Pancreas (tissue), 10 donors: ENCODE data around the gene ASAP2. TPM values are rescaled to one million over a fixed set of nuclear protein-coding genes. Genes with fewer than 3 reads are reported as not detected.
A peak's percentile ranks its signal among the peaks of the same experiment; 100 is the strongest.

Experiments
- ATAC-seq, 4 donors: fragments of 200-7000 bp; cut with Tn5 transposase; one replicate each; pipeline versions ENCODE4 v1.8.0 to v1.9.1; 2020; ENCODE audit warnings: mild to moderate bottlenecking in 4 of 4, moderate library complexity in 4 of 4
- DNase-seq, 6 donors: peaks; one replicate each; pipeline ENCODE4 v3.0.0-alpha.2; 2020
- FAIRE-seq: peaks from 2 replicates; lab custom pipeline; 2012; peaks lifted over from hg19 to GRCh38; lab: Jason Lieb, UNC
- H3K27ac ChIP-seq, 4 donors: fragments of 200-600 bp; sonication (generic); 1 replicate in 3 of 4; 2 replicates in 1 of 4; pipeline versions ENCODE4 v1.5.0 to v1.8.0; 2020
- H3K27me3 ChIP-seq, 4 donors: fragments of 200-600 bp; one replicate each; pipeline ENCODE4 v1.8.0; 2021
- H3K36me3 ChIP-seq, 3 donors: fragments of 200-600 bp; sonication (generic) in 1 of 3; one replicate each; pipeline versions ENCODE4 v1.5.0 to v1.8.0; 2020 to 2021
- H3K4me1 ChIP-seq, 3 donors: fragments of 200-600 bp; one replicate each; pipeline ENCODE4 v1.8.0; 2021
- H3K4me3 ChIP-seq, 4 donors: fragments of 200-600 bp; sonication (generic) in 2 of 4; one replicate each; pipeline versions ENCODE4 v1.5.0 to v1.8.0; 2020 to 2021
- H3K9me3 ChIP-seq, 4 donors: fragments of 200-600 bp; one replicate each; pipeline ENCODE4 v1.8.0; 2021
- WGBS, 2 donors: extraction: QIAGEN DNeasy Blood & Tissue Kit; methylation state at CpG; one replicate each; pipeline ENCODE4 v1.1.7; 2013; 5-methylcytosine and 5-hydroxymethylcytosine counted together
- intact Hi-C, 3 donors: fragments of 100-400 bp; cut with DNase I; formaldehyde crosslinking; loops; one replicate each; pipeline versions ENCODE4 v1.11.1 to v1.14.2; 2022
- polyA plus RNA-seq, 2 donors: library from polyadenylated mRNA; stranded (reverse); fragments of 200-250 nt; gene quantifications; one replicate each; pipeline ENCODE4 v1.2.3, GENCODE V29; 2013
- total RNA-seq, 6 donors: library from RNA; stranded (reverse); fragmentation: NEBNext Ultra II Directional in 4 of 6; extraction: Animal tissue kit (Norgen Biotek cat#: 25700) in 4 of 6; gene quantifications; one replicate each; pipeline versions ENCODE4 v1.2.1 to v1.2.4, GENCODE V29; 2021 to 2023
- TF ChIP-seq, protein P1 (sequence below), 4 donors: fragments of 200-600 bp; sonication (generic) in 3 of 4; IDR thresholded peaks; one replicate each; pipeline versions ENCODE4 v1.5.0 to v1.8.0; 2021; ENCODE audit warnings: antibody characterized with exemption in 4 of 4
- donor health status: healthy with polysubstance abuse.
- donor health status: DM: no; HTN: no; CAD: no; lungs with moderate emphysema.
- donor health status: DM: no; HTN: no; CAD: no.
- donor health status: control.
- donor health status: control.
- donor health status: Bipolar disorder and iron deficiency.
- donor health status: DM: yes; HTN: yes; CAD: no.
- donor health status: DM: no; HTN: no; CAD: no.
- donor health status: DM: no; HTN: no; CAD: no.
- donor health status: DM: yes; HTN: yes; CAD: no.

The ASAP2 gene
- total and polyA plus RNA-seq, 8 donors: 5.8 to 17.7 (median 7.3) TPM

DNA sequence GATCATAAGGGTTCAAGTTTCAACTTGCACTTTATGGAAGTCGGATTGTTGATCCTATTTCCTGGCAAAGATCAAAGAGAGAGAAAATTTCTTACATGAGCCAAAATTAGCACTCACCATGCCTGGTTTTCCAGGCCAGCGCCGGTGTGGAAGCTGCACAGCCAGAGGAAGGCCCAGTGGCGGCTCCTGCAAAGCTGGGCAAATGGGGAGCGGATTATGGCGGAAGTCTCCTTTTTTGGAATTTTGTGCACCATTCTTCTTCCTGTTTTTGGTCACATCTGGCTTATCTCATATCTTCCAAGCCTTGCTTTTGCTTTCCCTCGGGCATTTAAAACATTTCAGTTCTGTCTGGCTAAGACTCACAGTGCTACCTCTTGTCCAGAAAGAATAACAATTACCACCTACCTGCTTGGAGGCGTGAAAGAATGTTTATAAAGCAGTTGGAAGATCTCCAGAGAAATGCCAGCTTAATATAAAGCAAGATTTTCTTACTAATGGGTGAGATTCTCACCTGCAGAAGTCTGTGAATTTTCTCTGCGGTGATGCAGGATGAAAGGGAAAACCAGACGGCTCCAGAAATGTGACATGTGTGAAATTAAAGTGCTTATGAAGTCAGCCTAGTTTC, 94.3 kb downstream of the ASAP2 start:
- no peak for FAIRE-seq

DNA sequence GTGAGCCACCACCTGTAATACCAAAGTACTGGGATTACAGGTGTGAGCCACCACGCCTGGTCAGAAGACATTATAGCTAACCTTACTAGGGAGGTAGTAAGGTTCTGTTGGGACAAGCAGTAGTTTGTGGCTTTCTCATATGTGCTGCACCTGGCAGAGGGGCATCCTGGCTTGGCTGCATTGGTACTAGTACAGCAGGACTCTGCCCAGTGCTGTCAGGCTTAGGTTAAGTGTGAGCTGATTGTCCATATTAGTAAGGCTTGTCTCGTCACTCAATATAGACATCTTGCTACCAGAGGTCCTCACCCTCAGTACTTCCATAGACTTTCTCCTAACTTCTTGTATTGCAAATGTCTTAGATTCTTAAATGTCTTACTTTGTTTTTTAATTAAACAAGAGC, 96.1 kb downstream of the ASAP2 start:
- intact Hi-C loops: no loop called here
- Histone ChIP-seq H3K36me3 (peaks cover 0 to 3% (median 0%) of the 10 kb centered on the region in 3 donors), H3K27me3 (no peaks in the 10 kb centered on the region), H3K9me3 (no peaks in the 10 kb centered on the region), H3K27ac (no peak overlapping the region), H3K4me1 (peaks cover 0 to 4% (median 4%) of the 10 kb centered on the region in 3 donors), H3K4me3 (no peak overlapping the region)
- WGBS, 2 donors: 91 to 96% methylated on average over 2 of the region's 2 CpGs
- FAIRE-seq (no peak), ATAC-seq (no peak), DNase-seq (no peak)
- TF ChIP-seq, protein P1, sequence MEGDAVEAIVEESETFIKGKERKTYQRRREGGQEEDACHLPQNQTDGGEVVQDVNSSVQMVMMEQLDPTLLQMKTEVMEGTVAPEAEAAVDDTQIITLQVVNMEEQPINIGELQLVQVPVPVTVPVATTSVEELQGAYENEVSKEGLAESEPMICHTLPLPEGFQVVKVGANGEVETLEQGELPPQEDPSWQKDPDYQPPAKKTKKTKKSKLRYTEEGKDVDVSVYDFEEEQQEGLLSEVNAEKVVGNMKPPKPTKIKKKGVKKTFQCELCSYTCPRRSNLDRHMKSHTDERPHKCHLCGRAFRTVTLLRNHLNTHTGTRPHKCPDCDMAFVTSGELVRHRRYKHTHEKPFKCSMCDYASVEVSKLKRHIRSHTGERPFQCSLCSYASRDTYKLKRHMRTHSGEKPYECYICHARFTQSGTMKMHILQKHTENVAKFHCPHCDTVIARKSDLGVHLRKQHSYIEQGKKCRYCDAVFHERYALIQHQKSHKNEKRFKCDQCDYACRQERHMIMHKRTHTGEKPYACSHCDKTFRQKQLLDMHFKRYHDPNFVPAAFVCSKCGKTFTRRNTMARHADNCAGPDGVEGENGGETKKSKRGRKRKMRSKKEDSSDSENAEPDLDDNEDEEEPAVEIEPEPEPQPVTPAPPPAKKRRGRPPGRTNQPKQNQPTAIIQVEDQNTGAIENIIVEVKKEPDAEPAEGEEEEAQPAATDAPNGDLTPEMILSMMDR (IDR thresholded peaks at IDR 0.05): no peak

More for the DNA sequence above, 94.3 kb downstream of the ASAP2 start:
- Histone ChIP-seq H3K4me1 (no peaks in the 10 kb centered on the region), H3K27ac (peak overlapping the region in 1 of 4 donors; percentile 2), H3K27me3 (no peaks in the 10 kb centered on the region), H3K4me3 (no peak overlapping the region), H3K9me3 (no peaks in the 10 kb centered on the region), H3K36me3 (peaks cover 0 to 5% (median 0%) of the 10 kb centered on the region in 3 donors)
- DNase-seq (no peak), ATAC-seq (peak in 1 of 4 donors; percentile 31)
- TF ChIP-seq, protein P1 (IDR thresholded peaks at IDR 0.05): no peak
- intact Hi-C loops: no loop called here
- WGBS, 2 donors: 72% methylated on average over 10 of the region's 10 CpGs

DNA sequence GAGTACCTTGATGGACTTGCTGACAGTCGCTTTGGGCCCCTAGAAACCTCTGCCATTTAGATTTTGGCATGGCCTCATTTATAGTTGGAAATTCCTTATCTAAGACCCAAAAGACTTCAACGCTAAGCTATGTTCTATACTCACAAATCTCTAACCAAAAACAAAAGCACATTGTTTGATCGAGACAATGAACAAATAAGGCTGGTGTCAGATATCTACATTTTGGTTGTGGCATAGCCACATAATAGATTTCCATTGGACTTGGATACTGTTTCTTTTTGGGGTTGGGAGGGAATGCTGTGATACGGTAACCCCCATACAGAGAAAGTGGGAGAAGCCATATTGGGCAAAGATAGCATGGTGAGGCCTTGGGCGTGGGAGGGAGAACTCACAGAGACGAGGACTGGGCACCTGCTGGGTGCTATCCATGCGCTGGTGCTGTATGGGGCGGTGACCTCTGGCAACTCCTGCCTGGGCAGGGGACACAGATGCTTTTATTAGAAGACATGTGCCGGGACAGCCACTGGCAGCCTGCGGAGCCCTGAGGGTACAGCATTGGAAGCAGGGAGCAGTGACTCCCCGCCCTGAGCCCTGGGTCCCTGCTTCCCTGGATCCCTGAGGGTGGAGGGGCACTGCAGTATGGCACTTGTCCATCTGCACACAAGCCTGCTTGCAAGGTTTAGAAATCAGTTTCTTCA, 97.1 kb downstream of the ASAP2 start:
- H3K4me1 ChIP-seq: peaks cover 0 to 4% (median 4%) of the 10 kb centered on the region in 3 donors
- H3K4me3 ChIP-seq: no peak overlapping the region
- intact Hi-C loops: no loop called here
- TF ChIP-seq, protein P1 (IDR thresholded peaks at IDR 0.05): no peak
- DNase-seq: no peak
- no peaks in the 10 kb centered on the region for H3K36me3 ChIP-seq
- no peaks in the 10 kb centered on the region for H3K27me3 ChIP-seq
- FAIRE-seq: no peak
- ATAC-seq: peak in 1 of 4 donors; percentile 38
- peak overlapping the region in 1 of 4 donors; percentile 25 for H3K27ac ChIP-seq
- 83 to 87% methylated on average over 11 of the region's 11 CpGs for WGBS, 2 donors
- no peaks in the 10 kb centered on the region for H3K9me3 ChIP-seq

DNA sequence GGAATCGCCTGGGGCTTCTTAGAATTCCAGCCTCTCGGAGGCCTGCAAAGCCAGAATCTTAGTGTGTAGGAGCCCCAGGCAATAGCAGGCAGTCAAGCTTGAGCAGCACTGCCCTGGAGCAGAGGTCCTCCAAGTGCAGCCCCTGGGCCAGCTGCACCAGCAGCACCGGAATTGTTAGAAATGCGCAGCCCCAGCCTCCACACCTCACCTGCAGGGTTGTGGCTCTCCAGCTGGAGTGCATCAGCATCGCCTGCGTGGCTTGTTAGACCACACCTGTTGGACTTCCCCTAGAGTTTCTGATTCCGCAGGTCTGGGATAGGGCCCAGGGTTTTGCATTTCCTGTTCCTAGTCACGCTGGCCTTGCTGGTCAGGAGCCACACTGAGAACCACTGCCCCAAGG, 100.3 kb downstream of the ASAP2 start:
- peak in 2 of 6 donors; percentile 31 to 34 for DNase-seq
- H3K9me3 ChIP-seq: no peaks in the 10 kb centered on the region

More for the DNA sequence above, 100.3 kb downstream of the ASAP2 start:
- Histone ChIP-seq H3K4me3 (no peak overlapping the region), H3K36me3 (no peaks in the 10 kb centered on the region), H3K4me1 (peaks cover 4% of the 10 kb centered on the region in 3 donors), H3K27me3 (no peaks in the 10 kb centered on the region), H3K27ac (peak overlapping the region in 3 of 4 donors; percentile 24 to 42 (median 38))
- peak; percentile 50 to 82 (median 72) for ATAC-seq
- intact Hi-C loops: no loop called here
- WGBS, 2 donors: 55 to 71% methylated on average over 8 of the region's 8 CpGs
- FAIRE-seq: no peak
- TF ChIP-seq, protein P1 (IDR thresholded peaks at IDR 0.05): no peak
